RWPE2 (cell line): ENCODE data around the gene GYS1.

Source experiments
- ATAC-seq: fragments of 200-7000 bp; cut with Tn5 transposase; 3 replicates; pipeline ENCODE4 v1.9.1; 2021; ENCODE audit warnings: low read depth
- DNase-seq: peaks from one replicate; pipeline ENCODE4 v3.0.0-alpha.2; 2020; ENCODE audit warnings: low spot score
- H3K27ac ChIP-seq: fragments of 450-650 bp; 2 replicates; pipeline ENCODE4 v1.5.1; 2017; ENCODE audit warnings: mild to moderate bottlenecking; ENCODE audit not compliant: poor library complexity, severe bottlenecking
- H3K27me3 ChIP-seq: fragments of 250-450 bp; sonication (Bioruptor Pico); 2 replicates; pipeline ENCODE4 v1.5.1; 2021; ENCODE audit warnings: mild to moderate bottlenecking, moderate library complexity; ENCODE audit not compliant: insufficient read depth, poor library complexity, severe bottlenecking
- H3K36me3 ChIP-seq: fragments of 250-450 bp; sonication (Bioruptor Pico); 2 replicates; pipeline ENCODE4 v1.5.1; 2020; ENCODE audit warnings: low read depth, mild to moderate bottlenecking, moderate library complexity
- H3K4me1 ChIP-seq: fragments of 250-450 bp; sonication (Bioruptor Pico); 2 replicates; pipeline ENCODE4 v1.5.1; 2021; ENCODE audit warnings: mild to moderate bottlenecking, moderate library complexity; ENCODE audit not compliant: insufficient read depth, poor library complexity, severe bottlenecking
- H3K4me3 ChIP-seq: fragments of 250-450 bp; sonication (Bioruptor Pico); 2 replicates; pipeline ENCODE4 v1.5.1; 2021; ENCODE audit warnings: mild to moderate bottlenecking, moderate library complexity; ENCODE audit not compliant: severe bottlenecking
- H3K9me3 ChIP-seq: fragments of 250-450 bp; sonication (Bioruptor Pico); 2 replicates; pipeline ENCODE4 v1.5.1; 2021; ENCODE audit warnings: mild to moderate bottlenecking, moderate library complexity; ENCODE audit not compliant: severe bottlenecking
- TF ChIP-seq, protein P1 (sequence below): fragments of 450-650 bp; IDR thresholded peaks from one replicate; pipeline ENCODE4 v1.5.1; 2017; ENCODE audit warnings: mild to moderate bottlenecking, moderate library complexity; ENCODE audit not compliant: poor library complexity, severe bottlenecking

The GYS1 gene

DNA sequence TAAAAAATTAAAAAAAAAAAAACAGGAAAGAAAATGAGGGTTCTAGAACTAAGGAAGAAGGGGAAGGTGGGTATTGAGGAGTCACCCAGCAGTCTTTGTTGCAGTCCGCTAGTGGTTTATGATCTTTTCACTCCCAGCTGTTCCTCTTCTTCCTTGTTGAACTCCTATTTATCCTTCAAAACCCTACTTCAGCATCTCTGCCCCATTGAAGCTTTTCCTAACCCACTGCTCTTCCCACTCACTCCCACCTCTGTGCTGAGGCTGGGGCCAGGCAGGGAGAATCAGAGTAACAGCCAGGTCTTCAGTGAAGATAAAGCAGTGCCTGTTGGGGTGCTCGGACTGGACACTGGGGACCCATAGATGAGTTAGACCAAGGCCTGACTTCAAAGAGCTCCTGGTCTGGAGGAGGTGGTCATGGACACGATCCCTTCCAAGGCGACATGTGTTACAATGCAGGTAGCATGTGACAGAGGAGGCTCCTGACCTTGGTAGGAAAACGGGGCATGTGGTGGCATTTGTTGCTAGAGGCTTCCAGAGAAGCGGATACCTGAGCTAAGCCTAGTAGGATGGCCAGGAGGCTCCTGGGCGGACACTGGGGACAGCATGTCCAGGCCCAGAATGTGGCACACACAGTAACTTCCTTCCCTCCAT is 12.0 kb upstream of the GYS1 start:
- TF ChIP-seq, protein P1, sequence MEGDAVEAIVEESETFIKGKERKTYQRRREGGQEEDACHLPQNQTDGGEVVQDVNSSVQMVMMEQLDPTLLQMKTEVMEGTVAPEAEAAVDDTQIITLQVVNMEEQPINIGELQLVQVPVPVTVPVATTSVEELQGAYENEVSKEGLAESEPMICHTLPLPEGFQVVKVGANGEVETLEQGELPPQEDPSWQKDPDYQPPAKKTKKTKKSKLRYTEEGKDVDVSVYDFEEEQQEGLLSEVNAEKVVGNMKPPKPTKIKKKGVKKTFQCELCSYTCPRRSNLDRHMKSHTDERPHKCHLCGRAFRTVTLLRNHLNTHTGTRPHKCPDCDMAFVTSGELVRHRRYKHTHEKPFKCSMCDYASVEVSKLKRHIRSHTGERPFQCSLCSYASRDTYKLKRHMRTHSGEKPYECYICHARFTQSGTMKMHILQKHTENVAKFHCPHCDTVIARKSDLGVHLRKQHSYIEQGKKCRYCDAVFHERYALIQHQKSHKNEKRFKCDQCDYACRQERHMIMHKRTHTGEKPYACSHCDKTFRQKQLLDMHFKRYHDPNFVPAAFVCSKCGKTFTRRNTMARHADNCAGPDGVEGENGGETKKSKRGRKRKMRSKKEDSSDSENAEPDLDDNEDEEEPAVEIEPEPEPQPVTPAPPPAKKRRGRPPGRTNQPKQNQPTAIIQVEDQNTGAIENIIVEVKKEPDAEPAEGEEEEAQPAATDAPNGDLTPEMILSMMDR: no peak
- ATAC-seq (no peak), DNase-seq (no peak)
- peaks cover 79% of the 10 kb centered on the region for H3K36me3 ChIP-seq
- H3K27me3 ChIP-seq: no peaks in the 10 kb centered on the region
- H3K4me3 ChIP-seq: no peak overlapping the region
- H3K27ac ChIP-seq: no peak overlapping the region
- H3K4me1 ChIP-seq: no peaks in the 10 kb centered on the region
- H3K9me3 ChIP-seq: no peaks in the 10 kb centered on the region

DNA sequence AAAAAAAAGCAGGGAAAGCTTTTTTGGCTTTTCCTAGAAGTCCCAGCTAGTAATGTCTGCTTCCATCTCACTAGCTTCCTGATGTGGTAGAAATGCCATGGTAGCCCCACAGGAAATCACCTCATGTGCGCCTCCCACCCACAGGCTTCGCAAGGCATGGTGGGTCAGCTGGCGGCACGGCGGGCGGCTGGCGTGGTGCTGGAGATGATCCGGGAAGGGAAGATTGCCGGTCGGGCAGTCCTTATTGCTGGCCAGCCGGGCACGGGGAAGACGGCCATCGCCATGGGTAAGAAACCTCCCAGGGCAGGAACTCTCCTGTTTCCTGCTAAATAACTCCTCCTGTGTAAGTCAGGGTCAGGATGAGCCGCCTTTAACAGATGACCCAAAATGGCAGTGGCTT is 11.0 kb upstream of the GYS1 start:
- Histone ChIP-seq H3K4me3 (no peak overlapping the region), H3K27me3 (no peaks in the 10 kb centered on the region), H3K36me3 (peaks cover 81% of the 10 kb centered on the region), H3K27ac (no peak overlapping the region), H3K9me3 (no peaks in the 10 kb centered on the region), H3K4me1 (no peaks in the 10 kb centered on the region)
- DNase-seq (no peak), ATAC-seq (no peak)
- TF ChIP-seq, protein P1: no peak

DNA sequence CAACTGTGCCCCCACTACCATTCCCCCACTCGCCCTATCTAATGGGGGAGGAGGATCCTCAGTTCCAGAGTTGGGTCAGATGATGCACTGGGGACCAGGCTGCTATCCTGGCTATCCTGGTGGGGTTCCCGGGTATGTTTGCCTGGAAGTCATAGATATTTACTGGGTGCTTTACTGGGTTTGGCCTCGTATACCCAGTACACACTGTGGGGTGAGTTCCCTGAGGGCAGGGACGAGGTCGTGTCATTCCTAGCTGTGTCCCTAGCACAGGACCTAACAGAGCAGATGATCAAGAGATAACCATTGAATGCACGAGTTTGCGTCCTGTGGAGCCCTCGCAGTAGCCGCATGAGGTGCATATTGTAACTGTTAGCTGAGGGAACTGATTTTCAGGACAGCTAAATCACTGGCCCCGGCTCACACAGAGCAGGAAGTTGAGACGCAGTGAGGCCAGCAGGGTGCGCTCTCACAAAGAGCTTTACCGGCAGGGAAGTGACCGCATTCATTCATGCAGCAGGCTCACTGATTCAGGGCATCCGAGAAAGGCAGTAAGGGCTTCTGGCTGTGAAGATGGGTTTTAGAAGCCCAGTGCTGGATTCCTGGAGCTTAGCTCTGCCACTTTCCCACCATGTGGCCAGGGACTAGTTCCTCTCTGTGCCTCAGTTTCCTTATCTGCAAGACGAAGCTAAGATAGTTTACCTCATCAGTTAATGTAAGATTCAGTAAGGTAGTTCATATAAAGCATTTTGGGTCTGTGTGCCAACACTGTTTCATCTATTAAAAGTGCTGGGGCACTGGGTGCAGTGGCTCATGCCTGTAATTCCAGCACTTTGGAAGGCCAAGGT is 6.6 kb upstream of the GYS1 start:
- peaks cover 51% of the 10 kb centered on the region for H3K36me3 ChIP-seq
- H3K27me3 ChIP-seq: no peaks in the 10 kb centered on the region
- peaks cover 5% of the 10 kb centered on the region for H3K4me1 ChIP-seq
- no peak overlapping the region for H3K27ac ChIP-seq
- H3K9me3 ChIP-seq: no peaks in the 10 kb centered on the region
- DNase-seq (no peak), ATAC-seq (peak; percentile 80)
- no peak overlapping the region for H3K4me3 ChIP-seq
- TF ChIP-seq, protein P1: peak; percentile 65

DNA sequence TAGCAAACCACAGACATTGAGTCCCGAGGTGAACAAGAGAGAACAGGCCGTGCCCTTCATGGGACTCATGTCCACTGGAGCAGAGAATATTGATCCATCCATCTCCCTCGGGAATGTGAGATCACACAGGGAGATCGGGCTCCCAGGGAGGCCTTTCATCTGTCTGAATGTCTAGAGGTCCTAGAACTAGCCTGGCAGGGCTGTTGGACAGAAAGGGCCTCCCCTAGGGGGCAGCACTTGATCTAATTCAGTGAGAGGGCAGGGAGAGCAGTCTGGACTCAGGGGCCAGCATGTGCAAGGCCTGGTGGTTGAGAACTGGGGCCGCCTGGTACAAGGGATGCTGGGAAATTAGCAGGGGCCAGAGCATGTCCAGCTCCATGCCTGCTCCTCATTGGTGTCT is 4.9 kb upstream of the GYS1 start:
- TF ChIP-seq, protein P1: peak; percentile 45
- DNase-seq (no peak), ATAC-seq (no peak)
- no peak overlapping the region for H3K27ac ChIP-seq
- H3K27me3 ChIP-seq: no peaks in the 10 kb centered on the region
- no peaks in the 10 kb centered on the region for H3K9me3 ChIP-seq
- peaks cover 7% of the 10 kb centered on the region for H3K4me1 ChIP-seq
- H3K4me3 ChIP-seq: no peak overlapping the region
- peaks cover 33% of the 10 kb centered on the region for H3K36me3 ChIP-seq

DNA sequence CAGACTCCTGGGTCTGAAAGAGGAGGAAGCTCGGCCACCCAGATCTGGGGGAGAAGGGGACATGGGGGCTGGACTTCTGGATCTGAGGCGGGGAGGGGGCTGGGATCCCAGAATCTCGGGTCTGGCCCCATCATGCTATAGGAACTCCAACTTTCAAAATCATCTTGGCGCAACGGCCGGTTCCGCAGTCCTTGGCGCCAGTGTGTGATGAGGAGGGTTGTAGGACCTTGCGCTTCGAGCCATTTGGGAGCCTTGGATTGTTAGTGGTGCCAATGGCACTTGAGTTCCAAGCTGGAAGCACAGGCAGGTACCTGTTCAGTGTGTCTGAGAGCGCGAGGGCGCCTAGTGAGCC is 902 bp upstream of the GYS1 start:
- H3K27ac ChIP-seq: peak overlapping the region; percentile 70

More for the DNA sequence above, 902 bp upstream of the GYS1 start:
- Histone ChIP-seq H3K9me3 (no peaks in the 10 kb centered on the region), H3K4me3 (peak overlapping the region; percentile 51), H3K27me3 (no peaks in the 10 kb centered on the region), H3K36me3 (peaks cover 11% of the 10 kb centered on the region), H3K4me1 (peaks cover 7% of the 10 kb centered on the region)
- TF ChIP-seq, protein P1: no peak
- no peak for DNase-seq
- ATAC-seq: no peak
